HK-2 (cell line): Measurements from ENCODE around the gene TPGS2.
"Not testable (repeated sequence)": the region's sequence is repeated elsewhere in the genome, so short reads cannot be mapped to it uniquely, and the experiment has no call there.

Experiments
- DNase-seq: peaks from one replicate; pipeline ENCODE4 v3.0.0-alpha.2; 2018; ENCODE audit not compliant: unreplicated experiment

TPGS2 gene

DNA sequence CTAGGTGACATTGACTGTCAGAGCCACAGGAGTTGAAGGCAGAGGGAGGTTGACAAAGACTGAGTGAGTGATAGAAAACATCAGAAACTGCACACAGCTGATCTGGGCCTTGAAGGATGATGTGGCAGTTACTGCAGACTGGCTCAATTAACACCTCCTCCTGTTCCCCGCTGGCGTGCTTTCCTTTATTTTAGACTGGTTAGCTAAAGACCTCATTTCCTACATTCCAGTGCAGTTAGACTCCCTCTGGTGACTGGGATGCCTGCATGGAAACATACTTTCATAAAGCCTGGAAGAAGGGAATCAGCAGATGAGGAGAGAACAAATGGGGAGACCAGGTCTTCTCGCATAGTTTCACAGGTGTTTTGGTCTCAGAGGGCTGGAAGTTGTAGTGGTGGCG lies 7.1 kb downstream of the TPGS2 start:
- no peak for DNase-seq

DNA sequence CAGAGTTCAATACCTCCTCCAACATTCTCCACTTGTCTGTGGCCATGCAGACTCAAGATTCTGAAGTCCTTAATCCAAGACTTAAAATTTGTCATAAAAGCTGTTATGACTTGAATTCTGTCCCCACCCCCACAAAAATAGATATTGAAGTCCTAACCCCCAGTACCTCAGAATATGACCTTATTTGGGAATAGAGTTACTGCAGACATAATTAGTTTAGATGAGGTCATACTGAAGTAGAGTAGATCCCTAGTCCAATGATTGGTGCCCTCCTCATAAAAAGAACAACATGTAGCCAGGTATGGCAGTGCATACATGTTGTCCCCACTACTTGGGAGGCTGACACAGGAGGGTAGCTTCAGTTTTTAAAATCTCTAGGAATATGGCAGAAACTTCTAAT lies 9.2 kb downstream of the TPGS2 start:
- no peak for DNase-seq

DNA sequence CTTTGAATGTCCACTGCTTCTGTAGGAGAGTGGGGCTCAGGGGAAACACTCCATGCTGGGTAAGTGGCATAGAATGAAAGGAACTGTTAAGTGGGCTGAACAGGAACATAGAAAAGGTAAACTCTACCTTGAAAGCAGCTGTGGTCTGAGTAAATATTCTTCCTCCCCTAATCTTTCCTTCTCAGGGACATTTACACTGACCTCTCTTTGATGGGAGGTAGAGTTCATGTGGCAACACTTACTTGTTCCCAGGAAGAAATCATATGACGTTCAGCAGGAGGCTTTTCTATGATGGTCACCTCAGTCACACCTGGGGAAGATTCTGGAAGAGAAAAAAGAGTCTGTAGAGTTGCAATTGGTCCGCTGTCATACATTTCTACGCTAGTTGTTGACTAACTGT lies 10.2 kb downstream of the TPGS2 start:
- no peak for DNase-seq

DNA sequence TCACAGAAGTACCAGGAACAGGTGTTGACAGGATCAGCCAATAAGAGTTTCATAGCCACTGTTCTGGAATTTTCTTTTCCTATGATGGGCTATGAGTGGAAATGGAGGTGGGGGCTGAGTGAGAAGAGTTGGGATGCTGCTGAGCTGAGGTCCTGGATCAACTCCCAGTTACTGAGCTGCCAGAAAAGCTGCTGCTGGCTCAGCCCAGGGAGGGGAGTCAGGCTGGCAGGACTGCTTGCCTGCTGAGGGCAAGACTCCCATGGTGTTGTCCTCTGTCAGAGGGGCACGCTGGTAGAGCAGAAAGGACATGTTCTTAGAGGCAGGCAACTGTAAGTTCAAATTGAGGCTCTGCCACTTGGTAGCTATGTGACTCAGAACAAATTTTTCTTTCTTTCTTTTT lies 11.8 kb downstream of the TPGS2 start:
- DNase-seq = no peak

DNA sequence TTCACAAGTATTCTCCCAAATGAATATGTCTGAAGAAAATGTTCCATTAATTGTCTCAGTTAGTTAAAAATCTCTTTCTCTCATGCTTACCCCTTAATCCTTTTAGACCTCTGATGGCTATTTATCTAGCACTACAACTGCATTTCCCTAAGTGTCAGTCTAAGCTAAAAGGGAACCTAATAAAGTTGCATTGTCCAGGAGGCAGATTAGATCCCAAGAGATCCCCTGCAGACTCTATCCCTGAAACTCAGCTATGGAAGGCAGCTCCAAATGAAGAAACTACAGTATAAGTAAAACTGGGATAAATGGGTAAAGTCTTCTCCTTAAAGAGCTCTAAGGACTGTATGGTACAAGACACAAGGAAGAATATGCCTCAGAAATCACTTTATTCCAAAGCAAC lies 12.7 kb downstream of the TPGS2 start:
- DNase-seq = not testable (repeated sequence)

DNA sequence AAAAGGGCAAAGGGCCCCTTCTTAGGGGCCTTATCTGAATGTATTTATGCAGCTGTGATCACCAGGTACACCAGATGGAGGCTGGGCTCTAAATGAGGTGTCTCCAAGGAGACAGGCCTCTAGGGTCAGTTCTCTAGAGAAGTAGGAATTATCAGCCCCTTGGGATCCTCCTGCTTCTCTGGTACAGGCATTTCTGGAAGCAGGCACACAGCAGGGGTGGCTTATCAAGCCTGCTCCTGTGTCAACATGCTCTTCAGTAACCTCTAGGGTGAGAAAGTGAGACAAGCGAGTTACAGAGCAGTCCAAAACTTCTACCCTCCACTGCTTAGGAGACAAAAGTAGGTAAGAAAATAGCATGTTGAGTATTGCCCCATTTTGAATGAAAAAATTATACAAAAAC lies 13.8 kb downstream of the TPGS2 start:
- no peak for DNase-seq

DNA sequence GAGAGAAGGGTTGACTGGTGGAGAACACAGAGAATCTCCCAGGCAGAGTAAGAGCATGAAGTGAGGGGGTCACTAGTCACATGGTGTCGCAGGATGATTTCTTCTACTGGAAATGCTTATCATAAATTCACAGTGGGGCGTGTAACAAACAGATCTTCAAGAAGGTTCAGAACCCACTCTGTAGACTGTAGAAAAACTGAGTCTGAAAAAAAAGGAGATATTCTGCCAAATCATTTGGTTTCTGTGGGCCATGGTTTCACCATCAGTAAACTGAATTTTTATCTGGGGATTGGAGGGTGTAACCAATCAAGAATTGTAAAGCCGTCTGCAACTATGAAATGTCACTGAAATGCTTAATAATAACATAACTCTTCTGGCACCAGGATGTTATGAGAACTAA lies 15.0 kb downstream of the TPGS2 start:
- no peak for DNase-seq

DNA sequence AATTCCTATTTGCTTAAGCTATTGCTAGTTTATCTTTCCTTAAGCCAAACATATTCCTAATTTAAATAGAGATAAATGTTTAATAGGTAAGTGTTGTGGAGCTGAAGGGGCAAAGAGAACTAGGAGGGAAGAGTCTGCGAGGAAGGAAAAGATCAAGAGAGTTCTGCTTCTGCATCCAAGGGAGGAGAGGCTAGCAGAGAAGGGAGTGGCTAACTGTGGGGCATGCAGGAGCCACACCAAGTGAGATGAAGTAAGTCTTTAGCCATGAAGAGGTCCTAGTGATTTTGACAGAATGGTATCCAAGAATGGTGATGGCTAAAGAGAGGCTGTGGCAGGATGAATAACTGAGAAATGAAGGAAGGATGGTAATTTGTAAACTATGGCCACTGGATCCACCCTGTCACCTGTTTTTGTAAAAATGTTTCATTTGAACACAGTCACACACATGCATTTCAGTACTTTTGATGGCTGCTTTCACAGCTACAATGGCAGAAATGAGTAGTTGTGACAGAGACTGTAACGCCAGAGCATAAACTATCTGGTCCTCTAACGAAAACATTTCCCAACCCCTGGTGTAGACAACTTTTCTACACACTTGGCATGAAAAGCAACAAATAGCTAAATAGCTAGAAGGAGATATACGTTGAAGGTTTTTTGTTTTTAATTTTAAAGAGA lies 15.6 kb downstream of the TPGS2 start:
- DNase-seq = no peak

DNA sequence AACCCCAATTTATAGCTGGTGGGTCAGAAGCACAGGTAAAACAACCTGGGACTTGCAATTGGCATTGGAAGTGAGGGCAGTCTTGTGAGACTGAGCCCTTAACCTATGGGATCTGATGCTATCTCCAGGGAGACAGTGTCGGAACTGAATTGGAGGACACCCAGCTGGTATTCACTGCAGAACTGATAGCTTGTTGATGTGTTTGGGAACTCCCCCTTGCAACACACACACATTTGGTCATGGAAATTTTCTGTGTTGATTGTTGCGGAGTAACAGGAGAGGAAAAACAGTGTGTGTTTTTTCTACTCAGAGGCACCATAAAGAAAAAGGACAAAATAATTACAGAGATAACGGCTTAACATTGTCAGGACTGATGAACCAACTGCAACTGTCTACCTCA lies 16.1 kb downstream of the TPGS2 start:
- no peak for DNase-seq

DNA sequence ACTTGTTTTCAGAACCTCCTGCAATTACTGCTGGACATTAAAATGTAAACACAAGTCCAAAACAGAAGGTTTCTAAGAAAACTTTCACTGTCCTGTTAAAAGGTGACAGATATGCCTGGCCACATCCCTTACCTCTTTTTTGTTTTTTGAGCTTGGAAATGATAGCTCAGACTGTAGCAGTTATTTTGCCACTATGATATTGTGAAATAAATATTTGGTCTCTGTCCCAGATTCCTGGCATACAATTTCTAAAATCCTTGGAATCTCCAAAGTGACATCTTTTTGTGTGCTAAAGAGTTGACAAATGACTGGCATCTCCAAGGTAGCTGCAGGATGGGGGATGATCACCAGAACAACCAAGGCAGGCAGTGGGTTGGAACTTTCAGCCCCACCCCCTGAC lies 16.8 kb downstream of the TPGS2 start:
- DNase-seq = no peak

DNA sequence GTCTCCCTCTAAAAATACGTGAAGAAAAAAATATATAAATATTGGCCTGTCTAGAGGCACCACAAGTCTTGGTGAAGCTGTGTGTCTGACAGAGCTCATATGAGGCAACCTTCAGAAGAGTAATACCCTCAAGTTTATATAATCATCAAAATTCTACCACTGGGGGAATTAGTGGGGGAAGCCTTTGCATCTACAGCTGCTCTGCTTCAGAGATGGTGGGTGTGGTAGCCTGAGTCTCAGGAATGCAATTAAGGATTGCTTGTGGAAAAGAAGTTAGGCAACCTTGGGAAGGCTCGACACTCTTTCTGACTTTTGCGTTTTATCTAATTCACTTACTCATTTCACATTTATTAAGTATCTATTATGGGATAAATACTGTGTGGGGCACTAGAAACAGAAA lies 17.4 kb downstream of the TPGS2 start:
- DNase-seq = no peak

DNA sequence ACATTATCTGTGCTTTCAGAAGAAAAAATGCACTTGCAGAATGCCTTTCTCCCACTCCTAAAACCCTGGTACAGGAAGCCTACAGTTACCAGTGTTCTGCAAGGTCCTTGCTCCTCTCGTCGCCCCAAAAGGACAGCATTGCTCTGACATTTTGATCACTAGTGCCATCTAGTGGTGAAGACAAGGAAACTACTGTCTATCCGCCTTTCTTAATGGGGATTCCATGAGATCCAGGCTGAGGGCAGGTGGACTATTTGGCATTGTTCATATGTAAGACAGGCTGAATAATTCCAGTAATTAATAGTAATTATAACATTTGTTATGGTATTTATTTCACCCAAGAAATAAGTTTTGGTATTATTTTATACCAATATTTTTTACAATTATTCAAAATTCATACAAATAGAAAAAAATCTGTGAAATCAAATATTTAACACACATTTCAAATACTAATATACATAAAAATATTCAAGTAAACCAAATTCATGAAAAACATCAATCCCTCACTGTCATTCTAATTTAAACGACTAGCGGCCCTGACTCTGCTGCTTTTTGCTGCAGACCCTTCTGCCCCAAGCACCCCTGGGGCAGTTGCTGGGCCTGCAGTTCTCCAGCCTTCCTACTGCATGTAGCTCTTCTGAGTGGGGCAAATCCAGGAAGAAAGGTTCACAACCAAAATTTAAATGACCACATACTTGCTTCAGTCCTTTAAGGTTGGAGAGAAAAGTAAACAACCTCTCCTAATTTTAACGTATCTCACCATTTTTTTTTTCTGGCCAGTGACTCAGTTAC lies 19.0 kb downstream of the TPGS2 start:
- peak; percentile 4 for DNase-seq

DNA sequence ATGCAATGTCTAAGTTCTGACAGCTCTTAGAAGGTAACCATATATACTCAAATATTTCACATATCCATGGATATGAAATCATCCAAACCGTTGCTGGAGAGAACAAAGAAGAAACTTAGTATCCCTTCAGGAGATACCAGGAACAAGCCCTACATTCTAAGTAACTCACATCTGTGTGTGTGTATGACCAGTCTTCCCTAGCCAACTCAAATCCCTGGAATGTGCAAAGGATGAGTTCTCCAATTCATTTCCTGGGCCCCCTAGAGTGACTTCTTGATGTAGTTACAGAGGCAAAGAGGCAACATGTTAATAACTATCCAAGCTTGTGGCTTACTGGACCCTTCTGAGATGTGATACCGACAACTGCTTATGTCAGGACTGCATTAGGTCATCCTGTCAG lies 20.1 kb downstream of the TPGS2 start:
- DNase-seq = no peak

DNA sequence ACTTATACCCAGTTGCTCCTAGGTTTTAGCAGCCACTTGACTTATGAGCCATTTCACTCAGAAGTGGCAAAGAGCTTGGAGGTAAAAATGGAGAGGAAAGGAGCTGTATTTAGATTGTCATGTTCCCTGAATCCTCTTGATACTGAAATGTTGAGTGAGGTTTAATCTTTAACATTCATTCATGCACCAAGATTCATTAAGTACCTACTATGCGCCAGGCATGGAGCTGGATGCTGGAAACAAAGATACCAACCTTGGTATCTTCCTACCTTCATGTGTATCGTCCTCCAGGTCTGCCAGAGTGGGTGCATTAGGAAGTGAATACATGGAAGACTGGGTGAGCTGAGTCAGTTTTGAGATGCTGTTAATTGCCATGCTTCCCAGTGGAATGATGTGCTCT lies 23.7 kb downstream of the TPGS2 start:
- no peak for DNase-seq

DNA sequence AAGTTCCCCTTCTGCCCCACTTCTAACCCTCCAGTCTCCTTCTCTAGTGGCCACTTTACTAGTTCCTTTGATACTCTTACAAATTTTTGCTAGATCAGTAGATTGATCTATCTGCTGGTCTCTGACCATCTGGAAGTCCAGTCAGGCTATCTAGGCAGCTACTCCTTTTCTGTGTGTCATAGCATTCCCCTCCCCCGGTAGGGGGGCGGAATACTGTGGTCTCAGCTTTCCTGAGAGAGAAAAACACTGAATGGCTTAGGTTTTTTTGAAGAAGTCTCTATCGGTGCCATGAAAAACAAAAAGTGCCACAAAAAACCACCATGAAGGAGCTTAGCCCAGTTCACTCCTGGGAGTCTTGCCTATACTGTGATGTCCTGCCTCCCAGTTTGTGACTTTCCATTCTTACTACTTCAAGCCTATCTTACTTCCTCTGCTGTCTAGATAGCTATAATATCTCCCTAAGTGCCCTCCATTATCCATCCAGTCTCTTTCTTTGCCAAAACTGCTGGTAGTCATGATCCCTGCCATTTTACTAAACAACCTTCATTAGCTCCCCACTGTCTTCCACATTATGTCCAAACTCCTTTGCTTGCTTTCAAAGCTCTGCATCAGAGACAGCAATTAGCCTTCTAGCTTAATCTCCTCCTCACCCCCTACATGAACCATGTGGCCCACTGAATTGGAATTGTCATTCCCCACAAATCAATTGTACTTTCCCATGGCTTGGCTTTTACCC lies 29.9 kb downstream of the TPGS2 start:
- no peak for DNase-seq

DNA sequence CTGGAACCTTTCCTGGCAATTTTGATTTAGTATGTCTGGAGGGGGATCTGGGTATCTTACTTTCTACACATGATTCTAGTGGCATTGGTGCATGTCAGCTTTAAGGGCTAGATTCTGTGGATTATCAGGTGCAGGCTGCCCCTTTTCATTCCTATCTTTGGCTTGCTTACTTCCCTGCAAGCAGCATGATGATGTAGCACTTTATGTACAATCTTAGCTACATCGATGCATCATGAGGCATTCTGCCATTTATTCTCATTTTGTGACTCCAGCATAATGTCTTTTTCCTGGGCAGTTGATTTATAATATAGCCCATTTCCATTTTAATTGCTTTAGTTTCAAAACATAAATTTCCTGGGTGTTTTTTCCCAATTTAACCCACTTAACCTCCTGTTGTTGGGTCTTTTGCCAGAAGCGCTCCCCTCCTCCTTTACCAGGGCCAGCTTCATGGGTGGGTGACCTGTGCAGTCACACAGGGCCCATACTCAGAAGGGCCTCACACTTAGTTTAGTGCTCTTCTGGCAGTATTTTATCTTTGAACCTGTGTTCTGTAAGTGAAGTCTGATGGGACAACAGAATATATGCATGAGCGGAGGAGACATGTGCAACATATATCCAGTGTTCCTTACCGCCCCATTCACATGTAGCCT lies 36.0 kb downstream of the TPGS2 start:
- DNase-seq = no peak

DNA sequence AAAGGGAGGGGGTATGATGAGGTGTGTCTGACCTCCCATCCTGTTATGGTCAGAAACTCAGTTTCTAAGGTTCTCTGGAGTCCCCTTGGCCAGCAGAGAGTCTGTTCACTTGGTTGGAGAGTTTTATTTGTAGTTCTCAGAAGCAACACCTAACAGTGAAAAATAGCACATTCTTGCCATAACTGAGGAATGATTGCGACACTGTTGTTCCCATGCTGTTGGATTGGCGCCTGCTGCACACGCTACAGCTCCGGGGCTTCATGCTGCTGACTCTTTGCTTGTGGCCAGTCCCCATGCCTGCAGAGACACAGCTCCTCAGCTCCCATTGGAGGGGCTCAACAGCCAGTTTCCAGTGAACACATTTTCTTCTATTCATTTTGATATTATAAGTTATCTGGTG lies 42.1 kb downstream of the TPGS2 start:
- peak; percentile 22 for DNase-seq

DNA sequence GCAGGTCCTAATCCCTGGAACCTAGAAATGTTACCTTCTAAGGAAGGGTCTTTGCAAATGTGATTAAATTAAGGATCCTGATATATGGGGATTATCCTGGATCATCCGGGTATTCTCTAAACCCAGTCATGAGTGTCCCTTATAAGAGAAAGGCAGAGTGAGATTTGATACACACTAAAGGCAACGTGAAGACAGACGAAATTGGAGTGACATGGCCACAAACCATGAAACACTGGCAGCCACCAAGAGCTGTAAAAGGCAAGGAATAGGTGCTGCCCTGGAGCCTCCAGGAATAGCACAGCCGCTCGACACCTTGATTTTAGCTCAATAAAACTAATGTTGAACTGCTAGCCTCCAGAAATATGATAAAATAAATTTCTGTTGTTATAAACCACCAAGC lies 45.0 kb downstream of the TPGS2 start:
- DNase-seq = no peak

DNA sequence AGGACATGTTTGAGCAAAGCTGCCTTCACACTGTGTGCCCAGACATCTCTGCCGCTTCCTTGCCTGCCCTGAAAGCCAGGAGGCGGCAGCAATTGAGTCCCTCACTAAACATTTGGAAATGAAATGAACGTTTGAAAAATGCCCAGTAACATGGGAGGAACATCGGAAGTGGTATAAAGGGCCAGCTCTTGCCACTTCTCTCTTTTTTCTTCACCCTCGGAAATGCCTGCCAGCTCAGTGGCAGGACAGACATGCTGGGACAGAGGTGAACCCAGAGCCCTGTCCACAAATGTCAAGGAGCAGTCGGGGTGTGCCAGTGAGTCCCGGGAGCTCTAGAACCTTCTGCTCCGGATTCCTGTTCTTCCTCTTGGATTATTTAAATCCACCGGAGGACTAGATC lies 46.1 kb downstream of the TPGS2 start:
- DNase-seq = no peak

DNA sequence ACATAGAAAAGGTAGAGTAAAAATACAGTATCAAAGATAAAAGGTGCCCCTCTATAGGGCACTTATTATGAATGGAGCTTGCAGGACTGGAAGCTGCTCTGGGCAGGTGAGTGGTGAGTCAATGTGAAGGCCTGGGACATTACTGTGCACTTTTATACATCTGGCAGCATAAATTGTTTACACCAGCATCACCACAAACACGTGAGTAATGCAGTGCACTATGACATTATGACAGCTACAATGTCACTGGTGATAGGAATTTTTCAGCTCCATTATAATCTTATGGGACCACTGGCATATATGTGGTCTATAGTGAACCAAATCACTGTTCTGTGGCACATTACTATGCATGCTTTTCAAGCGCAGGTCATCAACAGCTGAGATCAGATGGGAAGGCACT lies 48.1 kb downstream of the TPGS2 start:
- no peak for DNase-seq

DNA sequence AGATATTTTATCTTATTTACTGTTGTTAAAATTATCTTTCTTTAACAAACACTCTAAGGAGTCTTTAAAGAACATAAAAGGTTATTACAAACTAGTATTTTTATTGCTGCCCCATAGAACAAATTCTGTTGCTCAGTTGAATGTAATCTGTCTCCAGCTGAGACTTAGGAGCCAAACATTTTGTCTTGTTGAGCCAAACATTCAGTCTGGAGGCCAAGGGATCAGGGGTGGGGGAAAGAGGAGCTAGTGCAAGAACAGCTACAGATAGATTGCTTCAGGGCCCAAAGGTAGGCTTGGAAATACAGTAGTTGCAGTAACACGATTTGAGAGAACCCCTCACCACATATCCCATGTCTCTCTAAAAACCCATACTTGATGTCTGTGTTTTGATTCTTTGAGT lies 51.2 kb downstream of the TPGS2 start:
- no peak for DNase-seq

DNA sequence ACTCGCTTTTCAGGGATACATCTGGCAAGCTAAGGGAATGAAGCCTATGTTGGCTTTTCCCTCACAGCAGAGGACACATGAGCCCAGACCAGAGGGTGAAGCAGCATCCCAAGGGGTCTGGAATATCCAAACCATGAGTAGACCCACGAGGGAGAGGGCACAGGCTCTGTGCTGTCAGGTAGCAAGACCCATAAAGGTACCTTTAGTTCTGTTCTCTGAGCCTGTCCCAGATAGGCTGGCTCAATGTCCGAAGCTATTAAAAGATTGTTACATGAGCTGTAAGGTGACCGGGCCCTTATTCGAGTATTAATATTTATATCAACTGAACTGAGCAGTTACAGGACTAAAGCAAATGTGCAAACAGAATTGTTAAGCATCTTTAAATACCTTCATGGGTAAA lies 52.2 kb downstream of the TPGS2 start:
- no peak for DNase-seq

DNA sequence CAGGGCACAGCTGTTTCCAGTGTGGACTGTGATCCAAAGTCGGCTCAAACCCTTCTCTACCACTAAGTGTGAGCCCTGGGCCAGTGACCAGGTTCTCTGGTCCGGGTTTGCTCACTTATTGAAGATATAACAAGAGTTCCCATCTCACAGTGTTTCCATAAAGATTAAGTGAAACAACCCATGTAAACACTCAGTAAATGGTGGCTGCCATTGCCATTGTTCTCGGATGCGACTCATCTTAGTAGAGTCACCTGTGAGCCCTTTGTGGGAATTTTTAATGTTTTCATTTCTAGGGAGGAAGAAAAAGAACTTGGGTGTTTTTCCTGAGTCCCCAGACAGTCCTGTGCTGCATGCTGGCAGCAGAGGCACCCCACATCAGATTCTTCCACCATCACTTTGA lies 53.4 kb downstream of the TPGS2 start:
- DNase-seq = no peak
